Fibroblast of the aortic adventitia (primary cell): ENCODE measurements around the gene ALAS1. TPM values are rescaled to one million over a fixed set of nuclear protein-coding genes. Genes with fewer than 3 reads are reported as not detected.

Source experiments
- DNase-seq: peaks from one replicate; pipeline ENCODE4 v3.0.0-alpha.2; 2010; ENCODE audit warnings: low read depth
- H3K4me3 ChIP-seq: 2 replicates; pipeline ENCODE4 v1.5.1; 2011; ENCODE audit warnings: low read depth, mild to moderate bottlenecking, control low read depth, low read length, moderate library complexity
- CTCF ChIP-seq: IDR thresholded peaks from 2 replicates; pipeline ENCODE4 v1.5.1; 2011; ENCODE audit warnings: mild to moderate bottlenecking, low read length, control low read depth, inconsistent platforms; ENCODE audit not compliant: insufficient read depth
- total RNA-seq: library from RNA; depleted of rRNA; stranded (reverse); fragments of >200 nt; gene quantifications from 2 replicates; pipeline ENCODE4 v1.2.3, GENCODE V29; 2012; ENCODE audit warnings: low replicate concordance

Gene ALAS1
- total RNA-seq, 1 donor = 40.8 TPM

- DNase-seq = no peak
- no peak for TF ChIP-seq CTCF
- H3K4me3 ChIP-seq = no peak overlapping the region
Measured at GRCh38 chr3:52228751-52229291, 30.9 kb downstream of the ALAS1 start.

GRCh38 chr3:52229656-52230055 lies 31.7 kb downstream of the ALAS1 start:
- no peak for DNase-seq
- no peak for TF ChIP-seq CTCF
- H3K4me3 ChIP-seq = no peak overlapping the region

- no peak for TF ChIP-seq CTCF
- no peak overlapping the region for H3K4me3 ChIP-seq
- no peak for DNase-seq
Measured at GRCh38 chr3:52230461-52230860, 32.5 kb downstream of the ALAS1 start.

- no peak for DNase-seq
- TF ChIP-seq CTCF = no peak
- no peak overlapping the region for H3K4me3 ChIP-seq
Measured at GRCh38 chr3:52230889-52231499, 33.0 kb downstream of the ALAS1 start.

- TF ChIP-seq CTCF = peak; percentile 82
- no peak overlapping the region for H3K4me3 ChIP-seq
- peak; percentile 49 for DNase-seq
Measured at GRCh38 chr3:52231502-52232278, 33.7 kb downstream of the ALAS1 start.

GRCh38 chr3:52232279-52233107 lies 34.5 kb downstream of the ALAS1 start:
- H3K4me3 ChIP-seq = no peak overlapping the region
- DNase-seq = no peak
- peak; percentile 4 for TF ChIP-seq CTCF
